Head of caudate nucleus (tissue), 42 donors: ENCODE measurements around the gene SLC2A11.
"Not testable (repeated sequence)": the region's sequence is repeated elsewhere in the genome, so short reads cannot be mapped to it uniquely, and the experiment has no call there.

Source experiments
- DNase-seq, 42 donors: peaks; one replicate each; pipeline versions ENCODE4 v3.0.0 to v3.0.0-alpha.2; 2020 to 2021; ENCODE audit warnings: mixed read lengths in 7 of 42
- intact Hi-C: fragments of 100-400 bp; cut with DNase I; formaldehyde crosslinking; loops from one replicate; pipeline ENCODE4 v1.15.0; 2022

SLC2A11 gene

DNA sequence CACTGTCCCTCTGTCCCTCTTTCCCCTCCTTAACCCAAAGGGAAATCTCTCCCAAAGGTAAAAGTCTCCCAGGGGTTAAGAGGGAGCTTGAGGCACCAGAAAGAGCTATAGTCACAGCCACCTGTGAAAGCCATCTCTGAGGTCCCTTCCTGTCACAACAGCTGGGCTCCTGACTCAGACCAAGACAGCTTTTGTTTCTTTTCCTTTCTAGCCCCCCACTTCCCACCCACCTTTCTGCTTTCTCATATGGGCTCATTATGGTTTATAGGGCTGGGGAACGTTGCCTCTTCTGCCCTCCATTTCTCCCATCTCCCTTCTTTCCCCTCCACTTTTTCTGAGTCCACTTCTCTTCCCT, 55.6 kb downstream of the SLC2A11 start:
- no peak for DNase-seq
- intact Hi-C loops: loop anchor here (10.0 kb wide), 1 partner anchor 62 kb away; the partner anchor contains the start of gene DDT

GRCh38 chr22:23913661-23914353, 56.1 kb downstream of the SLC2A11 start:
- DNase-seq: peak; percentile 98 to 100 (median 100)
- intact Hi-C loops: loop anchor here (10.0 kb wide), 1 partner anchor 61 kb away; the partner anchor contains the start of gene DDT

DNA sequence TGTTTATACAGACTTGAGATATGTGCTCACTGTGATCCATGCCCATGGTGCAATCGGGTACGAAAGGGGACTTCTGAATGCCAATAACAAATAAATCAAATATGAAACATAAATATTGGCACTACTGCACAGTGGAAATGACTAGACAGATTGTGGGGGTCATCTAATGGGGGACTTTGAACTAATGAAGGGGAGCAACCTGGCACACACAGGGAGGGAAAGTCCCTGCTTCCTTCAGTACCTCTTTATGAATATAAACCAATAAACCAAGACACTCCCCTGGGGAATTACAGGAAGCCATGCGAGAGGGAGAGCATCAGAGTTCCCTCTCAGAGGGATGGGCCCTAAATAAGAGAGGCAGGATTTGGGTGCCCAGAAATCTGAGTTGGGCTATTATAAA, 57.6 kb downstream of the SLC2A11 start:
- intact Hi-C loops: loop anchor here (10.0 kb wide), 1 partner anchor 60 kb away; the partner anchor contains the start of gene DDT
- peak in 2 of 42 donors; percentile 4 to 27 for DNase-seq

DNA sequence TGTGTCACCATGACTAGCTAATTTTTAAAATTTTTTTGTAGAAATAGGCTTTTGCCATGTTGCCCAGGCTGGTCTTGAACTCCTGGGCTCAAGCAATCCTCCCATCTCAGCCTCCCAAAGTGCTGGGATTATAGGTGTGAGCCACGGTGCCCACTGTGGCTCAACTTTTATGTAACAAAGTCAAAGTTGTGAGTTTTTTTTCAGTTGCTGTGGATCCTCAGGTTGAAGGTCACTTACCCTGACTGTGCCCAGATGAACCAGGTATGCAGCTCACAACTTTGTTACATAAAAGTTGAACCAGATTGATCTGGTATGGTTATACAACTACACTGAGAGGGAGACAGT, 62.6 kb downstream of the SLC2A11 start:
- intact Hi-C loops, DNase-seq: not testable (repeated sequence)

DNA sequence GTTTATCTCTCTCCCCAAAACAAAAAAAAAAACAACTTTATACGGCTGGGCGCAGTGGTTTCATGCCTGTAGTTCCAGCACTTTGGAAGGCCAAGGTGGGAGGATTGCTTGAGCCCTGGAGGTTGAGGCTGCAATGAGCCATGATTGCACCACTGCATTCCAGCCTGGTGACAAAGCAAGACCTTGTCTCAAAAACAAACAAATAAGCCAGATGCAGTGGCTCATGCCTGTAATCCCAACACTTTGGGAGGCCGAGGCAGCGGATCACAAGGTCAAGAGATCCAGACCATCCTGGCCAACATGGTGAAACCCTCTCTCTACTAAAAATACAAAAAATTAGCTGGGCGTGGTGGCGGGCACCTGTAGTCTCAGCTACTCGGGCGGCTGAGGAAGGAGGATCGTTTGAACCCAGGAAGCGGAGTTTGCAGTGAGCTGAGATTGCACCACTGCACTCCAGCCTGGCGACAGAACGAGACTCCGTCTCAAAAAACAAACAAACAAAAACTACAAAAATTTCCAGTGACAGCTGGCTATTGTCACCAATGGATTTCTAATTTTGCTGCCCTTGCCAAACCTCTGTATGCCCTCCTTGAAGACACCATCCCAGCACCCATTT, 64.0 kb downstream of the SLC2A11 start:
- intact Hi-C loops: not testable (repeated sequence)

GRCh38 chr22:23922921-23923320, 65.2 kb downstream of the SLC2A11 start:
- DNase-seq: peak in 1 of 42 donors; percentile 12
- intact Hi-C loops: no loop called here

More for the DNA sequence above, 64.0 kb downstream of the SLC2A11 start:
- peak in 1 of 42 donors; percentile 31 for DNase-seq

- intact Hi-C loops: no loop called here
- peak in 1 of 42 donors; percentile 26 for DNase-seq
Observed at GRCh38 chr22:23925020-23925606, 67.4 kb downstream of the SLC2A11 start.

- no peak for DNase-seq
- intact Hi-C loops: no loop called here
Observed at GRCh38 chr22:23926561-23926960, 68.9 kb downstream of the SLC2A11 start.
